ENCODE results near the gene SLC30A4. TPM values are rescaled to one million over a fixed set of nuclear protein-coding genes. Genes with fewer than 3 reads are reported as not detected.

Gene SLC30A4
- total and polyA plus RNA-seq, 2 of the 4 experiments (the other 2 are of a cell fraction) = 2.1 to 5.6 TPM

DNA sequence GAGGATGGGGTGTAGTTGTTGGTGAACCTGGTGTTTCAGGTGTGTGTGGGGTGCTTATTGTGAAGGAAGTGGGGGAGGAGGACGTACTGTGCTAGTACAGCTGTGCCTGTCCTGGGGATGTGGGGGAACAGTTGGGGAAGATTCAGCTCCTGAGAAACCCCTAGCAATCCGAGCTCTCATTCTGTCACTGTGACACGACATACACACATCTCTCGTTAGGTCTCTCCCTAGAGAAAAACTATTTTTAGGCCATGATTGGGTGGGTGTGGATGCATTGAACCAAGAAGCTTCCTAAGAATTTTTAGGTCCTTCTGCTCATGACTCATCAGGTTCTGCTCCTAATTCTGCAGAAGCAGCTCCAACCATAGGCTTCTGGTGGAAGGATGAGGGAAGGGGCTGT lies 54.3 kb downstream of the SLC30A4 start:
- Histone ChIP-seq H3K36me3 (ENCODE audit: control insufficient read depth, insufficient read depth, low read length) (no peaks in the 10 kb centered on the region), H3K4me2 (ENCODE audit: low read depth, low read length) (no peak overlapping the region), H3K9me3 (ENCODE audit: control insufficient read depth, insufficient read depth, low read length) (no peaks in the 10 kb centered on the region), H3K4me3 (ENCODE audit: insufficient read depth, low read depth, low read length) (no peak overlapping the region), H4K20me1 (ENCODE audit: insufficient read depth, low read length) (no peaks in the 10 kb centered on the region), H3K27me3 (ENCODE audit: control insufficient read depth, insufficient read depth, low read length) (peaks cover 11% of the 10 kb centered on the region), H2BK120ac (ENCODE audit: low read depth, low read length) (no peak overlapping the region), H3K23ac (ENCODE audit: low read depth, low read length) (no peak overlapping the region), H3K4ac (ENCODE audit: low read depth, low read length) (no peak overlapping the region), H4K91ac (ENCODE audit: insufficient read depth, low read depth, low read length) (no peak overlapping the region), H3K79me1 (ENCODE audit: low read depth in 1 of 2, low read length in 2 of 2) (no peaks in the 10 kb centered on the region), H2AK5ac (ENCODE audit: low read depth, low read length) (no peak overlapping the region), H2AK9ac (replicated peaks; ENCODE audit: low read depth, low read length, poor library complexity) (no peak overlapping the region), H3K4me1 (ENCODE audit: control insufficient read depth, insufficient read depth, low read length) (no peaks in the 10 kb centered on the region), H2BK20ac (ENCODE audit: low read depth, low read length) (no peak overlapping the region), H4K5ac (ENCODE audit: low read depth, low read length) (no peak overlapping the region), H3K9me1 (ENCODE audit: insufficient read depth, low read length) (no peaks in the 10 kb centered on the region; the same call in 1 of the 2 replicates), H3K14ac (replicated peaks; ENCODE audit: low read depth, low read length) (no peak overlapping the region), H3K27ac (ENCODE audit: insufficient read depth, low read length) (no peak overlapping the region), H3K18ac (ENCODE audit: low read depth, low read length) (no peak overlapping the region), H2BK15ac (ENCODE audit: low read depth, low read length) (no peak overlapping the region), H2BK5ac (ENCODE audit: low read depth, low read length, poor library complexity, severe bottlenecking) (no peak overlapping the region), H2AFZ (replicated peaks; ENCODE audit: low read length, poor library complexity) (no peak overlapping the region), H3K9ac (ENCODE audit: low read depth, low read length) (no peak overlapping the region), H3K56ac (ENCODE audit: extremely low read depth, insufficient read depth, low read length) (no peak overlapping the region), H4K8ac (ENCODE audit: low read depth in 2 of 2, low read length in 2 of 2) (no peak overlapping the region)
- in situ Hi-C loops (cut with MboI; ENCODE audit: low sequenced_read_pairs) (no loop called here), intact Hi-C loops (cut with micrococcal nuclease) (no loop called here), dilution Hi-C loops (cut with HindIII; ENCODE audit: low sequenced_read_pairs, unreplicated experiment) (no loop called here)
- ATAC-seq (ENCODE audit: low read depth) (no peak), DNase-seq (no peak)
- CTCF ChIA-PET = no interaction called here
- no CpG with 5 or more reads among the region's 4 CpGs for WGBS, 2 experiments (ENCODE audit: extremely low coverage in 2 of 2, insufficient read length in 1 of 2)
- POLR2A ChIA-PET (ENCODE audit: unreplicated experiment) = no interaction called here
- TF ChIP-seq, protein P1, sequence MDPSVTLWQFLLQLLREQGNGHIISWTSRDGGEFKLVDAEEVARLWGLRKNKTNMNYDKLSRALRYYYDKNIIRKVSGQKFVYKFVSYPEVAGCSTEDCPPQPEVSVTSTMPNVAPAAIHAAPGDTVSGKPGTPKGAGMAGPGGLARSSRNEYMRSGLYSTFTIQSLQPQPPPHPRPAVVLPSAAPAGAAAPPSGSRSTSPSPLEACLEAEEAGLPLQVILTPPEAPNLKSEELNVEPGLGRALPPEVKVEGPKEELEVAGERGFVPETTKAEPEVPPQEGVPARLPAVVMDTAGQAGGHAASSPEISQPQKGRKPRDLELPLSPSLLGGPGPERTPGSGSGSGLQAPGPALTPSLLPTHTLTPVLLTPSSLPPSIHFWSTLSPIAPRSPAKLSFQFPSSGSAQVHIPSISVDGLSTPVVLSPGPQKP (IDR thresholded peaks at IDR 0.05; ENCODE audit: borderline replicate concordance, low read depth, low read length) = no peak
- no peak for TF ChIP-seq SMC3 (IDR thresholded peaks at IDR 0.05; ENCODE audit: low read depth, low read length)
- TF ChIP-seq, protein P2, sequence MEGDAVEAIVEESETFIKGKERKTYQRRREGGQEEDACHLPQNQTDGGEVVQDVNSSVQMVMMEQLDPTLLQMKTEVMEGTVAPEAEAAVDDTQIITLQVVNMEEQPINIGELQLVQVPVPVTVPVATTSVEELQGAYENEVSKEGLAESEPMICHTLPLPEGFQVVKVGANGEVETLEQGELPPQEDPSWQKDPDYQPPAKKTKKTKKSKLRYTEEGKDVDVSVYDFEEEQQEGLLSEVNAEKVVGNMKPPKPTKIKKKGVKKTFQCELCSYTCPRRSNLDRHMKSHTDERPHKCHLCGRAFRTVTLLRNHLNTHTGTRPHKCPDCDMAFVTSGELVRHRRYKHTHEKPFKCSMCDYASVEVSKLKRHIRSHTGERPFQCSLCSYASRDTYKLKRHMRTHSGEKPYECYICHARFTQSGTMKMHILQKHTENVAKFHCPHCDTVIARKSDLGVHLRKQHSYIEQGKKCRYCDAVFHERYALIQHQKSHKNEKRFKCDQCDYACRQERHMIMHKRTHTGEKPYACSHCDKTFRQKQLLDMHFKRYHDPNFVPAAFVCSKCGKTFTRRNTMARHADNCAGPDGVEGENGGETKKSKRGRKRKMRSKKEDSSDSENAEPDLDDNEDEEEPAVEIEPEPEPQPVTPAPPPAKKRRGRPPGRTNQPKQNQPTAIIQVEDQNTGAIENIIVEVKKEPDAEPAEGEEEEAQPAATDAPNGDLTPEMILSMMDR (conservative IDR thresholded peaks at IDR 0.05; ENCODE audit: low read depth, low read length) = no peak
- no peak for TF ChIP-seq MAZ (IDR thresholded peaks at IDR 0.05; ENCODE audit: borderline replicate concordance, low read depth, low read length)
- TF ChIP-seq, protein P3, sequence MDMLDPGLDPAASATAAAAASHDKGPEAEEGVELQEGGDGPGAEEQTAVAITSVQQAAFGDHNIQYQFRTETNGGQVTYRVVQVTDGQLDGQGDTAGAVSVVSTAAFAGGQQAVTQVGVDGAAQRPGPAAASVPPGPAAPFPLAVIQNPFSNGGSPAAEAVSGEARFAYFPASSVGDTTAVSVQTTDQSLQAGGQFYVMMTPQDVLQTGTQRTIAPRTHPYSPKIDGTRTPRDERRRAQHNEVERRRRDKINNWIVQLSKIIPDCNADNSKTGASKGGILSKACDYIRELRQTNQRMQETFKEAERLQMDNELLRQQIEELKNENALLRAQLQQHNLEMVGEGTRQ (IDR thresholded peaks at IDR 0.05; ENCODE audit: low read depth, low read length) = no peak
- TF ChIP-seq FOS (IDR thresholded peaks at IDR 0.05; ENCODE audit: low read depth, low read length) = no peak
- no peak for TF ChIP-seq NFE2L2 (IDR thresholded peaks at IDR 0.05; ENCODE audit: low read depth, low read length)
- no peak for TF ChIP-seq POLR2A (IDR thresholded peaks at IDR 0.05; ENCODE audit: low read depth, low read length)
- TF ChIP-seq RAD21 (IDR thresholded peaks at IDR 0.05; ENCODE audit: low read length) = no peak
- no peak for TF ChIP-seq MAFK (IDR thresholded peaks at IDR 0.05; ENCODE audit: low read depth, low read length)
- BruUV-seq (replicated peaks) = no TSS peak
